Activated CD8-positive, alpha-beta T cell treated with anti-CD3 and anti-CD28 coated beads for 36 hours (primary cell): ENCODE data around the gene SLC47A2. TPM values are rescaled to one million over a fixed set of nuclear protein-coding genes. Genes with fewer than 3 reads are reported as not detected.

ENCODE experiments used
- ATAC-seq: fragments of 200-7000 bp; cut with Tn5 transposase; one replicate; pipeline ENCODE4 v1.10.0; 2021; ENCODE audit warnings: mild to moderate bottlenecking, moderate library complexity
- CTCF ChIA-PET: fragments of 350-600 bp; sonication (Branson Sonifier 250); formaldehyde crosslinking; loops from one replicate; lab custom pipeline; 2021; ENCODE audit warnings: antibody characterized with exemption; lab: Charles Lee
- POLR2A ChIA-PET: fragments of 350-600 bp; sonication (Branson Sonifier 250); formaldehyde crosslinking; loops from one replicate; lab custom pipeline; 2021; ENCODE audit warnings: antibody characterized with exemption; lab: Charles Lee
- DNase-seq: peaks from one replicate; pipeline ENCODE4 v3.0.0-alpha.2; 2020
- H3K27ac Mint-ChIP-seq: one replicate; pipeline ENCODE4 v1.8.0; 2021; ENCODE audit warnings: mild to moderate bottlenecking, mixed read lengths
- H3K27me3 Mint-ChIP-seq: one replicate; pipeline ENCODE4 v1.8.0; 2021; ENCODE audit warnings: mixed read lengths
- H3K36me3 Mint-ChIP-seq: one replicate; pipeline ENCODE4 v1.8.0; 2021; ENCODE audit warnings: low read depth, mixed read lengths
- H3K4me1 Mint-ChIP-seq: one replicate; pipeline ENCODE4 v1.8.0; 2021; ENCODE audit warnings: low read depth, mixed read lengths
- H3K4me3 Mint-ChIP-seq: one replicate; pipeline ENCODE4 v1.8.0; 2021; ENCODE audit warnings: mild to moderate bottlenecking, moderate library complexity, mixed read lengths
- H3K9me3 Mint-ChIP-seq: one replicate; pipeline ENCODE4 v1.8.0; 2021; ENCODE audit warnings: mixed read lengths
- CTCF ChIP-seq: fragments of 200-600 bp; IDR thresholded peaks from one replicate; pipeline ENCODE4 v1.8.0; 2022; ENCODE audit warnings: antibody characterized with exemption, mild to moderate bottlenecking
- intact Hi-C: fragments of 100-400 bp; cut with micrococcal nuclease; formaldehyde crosslinking; loops from one replicate; pipeline ENCODE4 v1.10.0; 2022
- total RNA-seq, 2 experiments: library from RNA; stranded (reverse); gene quantifications; one replicate each; pipeline ENCODE4 v1.2.3, GENCODE V29; 2021

Gene SLC47A2
- total RNA-seq, 2 experiments from 2014 or later = not detected

DNA sequence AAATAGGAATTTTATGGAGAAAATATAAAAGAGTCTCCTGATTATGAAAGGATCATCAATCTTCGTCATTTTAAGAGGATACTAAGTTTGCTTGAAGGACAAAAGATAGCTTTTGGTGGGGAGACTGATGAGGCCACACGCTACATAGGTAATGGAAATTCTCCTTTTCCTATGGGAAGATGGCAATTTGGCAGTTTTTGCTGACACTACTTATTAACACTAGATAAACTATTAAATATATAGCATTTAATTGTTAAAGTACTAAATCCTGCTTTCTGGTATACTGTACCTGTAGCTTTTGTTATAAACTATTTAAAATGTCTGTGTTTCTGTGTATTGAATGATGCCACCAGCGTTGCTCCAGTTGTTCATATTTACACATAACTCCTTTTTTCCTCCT, 55.3 kb downstream of the SLC47A2 start:
- Mint-ChIP-seq H3K27me3 (no peaks in the 10 kb centered on the region), H3K36me3 (peaks cover 13% of the 10 kb centered on the region), H3K4me3 (no peak overlapping the region), H3K27ac (no peak overlapping the region), H3K4me1 (peaks cover 10% of the 10 kb centered on the region), H3K9me3 (no peaks in the 10 kb centered on the region)
- TF ChIP-seq CTCF = no peak
- ChIA-PET CTCF (no interaction called here), POLR2A (interaction anchor here (1.2 kb wide), 1 partner anchor 13 kb away, joined by 5 read pairs; no protein-coding TSS in a partner anchor)
- no peak for DNase-seq
- intact Hi-C loops = no loop called here
- ATAC-seq = no peak

GRCh38 chr17:19660219-19660870, 56.0 kb downstream of the SLC47A2 start:
- ChIA-PET CTCF (interaction anchor here (1.2 kb wide), 1 partner anchor 8 kb away, joined by 3 read pairs; no protein-coding TSS in a partner anchor), POLR2A (interaction anchor here (1.2 to 1.5 kb wide), 2 partner anchors 12 kb away, joined by 3 to 5 read pairs; partner anchors contain the start of gene ALDH3A2)
- peaks cover 18% of the 10 kb centered on the region for H3K36me3 Mint-ChIP-seq
- no peak for TF ChIP-seq CTCF
- no peaks in the 10 kb centered on the region for H3K27me3 Mint-ChIP-seq
- peaks cover 15% of the 10 kb centered on the region for H3K4me1 Mint-ChIP-seq
- no peaks in the 10 kb centered on the region for H3K9me3 Mint-ChIP-seq
- no peak for DNase-seq
- ATAC-seq = no peak
- H3K4me3 Mint-ChIP-seq = no peak overlapping the region
- intact Hi-C loops = no loop called here
- no peak overlapping the region for H3K27ac Mint-ChIP-seq

DNA sequence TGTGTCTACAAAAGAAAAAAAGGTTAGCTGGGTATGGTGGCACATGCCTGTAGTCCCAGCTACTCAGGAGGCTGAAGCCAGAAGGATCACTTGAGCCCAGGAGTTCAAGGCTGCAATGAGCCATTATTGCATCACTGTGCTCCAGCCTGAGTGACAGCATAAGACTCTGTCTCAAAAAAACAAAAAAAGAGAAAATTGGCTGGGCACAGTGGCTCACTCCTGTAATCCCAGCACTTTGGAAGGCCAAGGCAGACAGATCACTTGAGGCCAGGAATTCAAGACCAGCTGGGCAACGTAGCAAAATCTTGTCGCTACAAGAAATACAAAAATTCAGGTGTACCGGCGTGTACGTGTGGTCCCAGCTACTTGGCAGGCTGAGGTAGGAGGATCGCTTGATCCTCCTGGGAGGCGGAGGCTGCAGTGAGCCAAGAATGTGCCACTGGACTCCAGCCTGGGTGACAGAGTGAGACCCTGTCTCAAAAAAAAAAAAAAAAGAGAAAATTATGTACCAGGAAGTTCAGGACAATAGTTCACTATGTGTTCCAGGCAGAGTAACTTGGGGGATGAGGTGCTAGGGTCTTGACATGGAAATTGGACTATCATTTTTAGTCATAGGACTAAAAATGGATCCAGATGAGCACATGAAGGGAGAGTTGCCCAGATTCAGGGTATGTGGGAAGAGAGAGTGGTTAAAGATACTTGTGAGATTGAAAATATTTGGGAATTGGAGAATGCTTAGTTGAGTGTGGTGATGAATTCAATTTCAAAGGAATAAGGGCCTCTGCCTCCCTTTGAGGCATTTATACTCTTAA, 56.8 kb downstream of the SLC47A2 start:
- POLR2A ChIA-PET = interaction anchor here (1.5 kb wide), 1 partner anchor 11 kb away, joined by 3 read pairs; the partner anchor contains the start of gene ALDH3A2
- CTCF ChIA-PET = interaction anchor here (1.2 kb wide), 1 partner anchor 9 kb away, joined by 3 read pairs; no protein-coding TSS in a partner anchor
- intact Hi-C loops = no loop called here
- Mint-ChIP-seq H3K36me3 (peaks cover 25% of the 10 kb centered on the region), H3K27ac (no peak overlapping the region), H3K4me1 (peaks cover 15% of the 10 kb centered on the region), H3K27me3 (no peaks in the 10 kb centered on the region), H3K4me3 (no peak overlapping the region), H3K9me3 (no peaks in the 10 kb centered on the region)
- ATAC-seq = no peak
- DNase-seq = no peak
- no peak for TF ChIP-seq CTCF

DNA sequence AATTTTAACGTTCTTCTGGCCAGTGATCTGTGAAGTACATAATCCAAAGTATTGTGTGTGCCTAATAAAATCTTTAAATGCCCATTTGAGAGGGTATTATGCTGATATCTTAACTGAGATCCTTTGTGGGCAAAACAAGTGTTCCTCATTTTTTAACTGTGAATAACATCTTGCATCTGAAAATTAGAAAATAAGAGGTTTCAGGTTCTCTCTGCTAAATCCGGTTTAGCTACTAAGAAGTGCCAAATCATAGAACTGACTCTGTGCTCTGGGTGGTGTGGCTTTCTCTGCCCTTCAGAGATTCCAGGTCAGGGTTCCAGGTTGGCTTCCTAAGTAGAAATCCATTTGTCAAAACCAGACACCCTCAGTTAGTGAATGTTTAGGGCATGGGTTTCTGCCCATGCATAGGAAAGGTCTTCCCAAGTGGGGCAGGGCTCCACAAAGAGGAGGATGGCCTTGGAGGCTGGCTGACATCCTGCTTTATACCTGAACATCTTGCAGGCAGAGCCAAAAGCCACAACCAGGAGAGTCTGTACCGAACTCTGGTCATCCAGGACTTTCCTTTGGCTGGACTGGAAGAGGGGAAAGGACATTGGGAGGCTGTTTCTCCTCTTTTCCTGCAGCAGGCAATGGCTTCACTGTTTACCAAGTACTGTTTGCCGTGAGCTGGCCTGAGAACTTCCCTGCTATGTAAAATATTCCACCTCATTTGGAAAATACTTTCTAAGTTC, 59.4 kb downstream of the SLC47A2 start:
- no peak overlapping the region for H3K27ac Mint-ChIP-seq
- peak; percentile 27 for ATAC-seq
- ChIA-PET POLR2A (interaction anchor here (0.7 to 1.6 kb wide), 2 partner anchors 10 to 101 kb away, joined by 4 to 5 read pairs; no protein-coding TSS in a partner anchor), CTCF (interaction anchor here (0.7 to 3.2 kb wide), 4 partner anchors 10 to 88 kb away, joined by 3 to 16 read pairs (median 3); partner anchors contain the start of gene ALDH3A2)
- no peaks in the 10 kb centered on the region for H3K27me3 Mint-ChIP-seq
- peaks cover 17% of the 10 kb centered on the region for H3K4me1 Mint-ChIP-seq
- DNase-seq = no peak
- TF ChIP-seq CTCF = no peak
- peaks cover 34% of the 10 kb centered on the region for H3K36me3 Mint-ChIP-seq
- intact Hi-C loops = no loop called here
- H3K4me3 Mint-ChIP-seq = no peak overlapping the region
- peaks cover 2% of the 10 kb centered on the region for H3K9me3 Mint-ChIP-seq
